ENCODE results near the gene PI4K2B.

DNA sequence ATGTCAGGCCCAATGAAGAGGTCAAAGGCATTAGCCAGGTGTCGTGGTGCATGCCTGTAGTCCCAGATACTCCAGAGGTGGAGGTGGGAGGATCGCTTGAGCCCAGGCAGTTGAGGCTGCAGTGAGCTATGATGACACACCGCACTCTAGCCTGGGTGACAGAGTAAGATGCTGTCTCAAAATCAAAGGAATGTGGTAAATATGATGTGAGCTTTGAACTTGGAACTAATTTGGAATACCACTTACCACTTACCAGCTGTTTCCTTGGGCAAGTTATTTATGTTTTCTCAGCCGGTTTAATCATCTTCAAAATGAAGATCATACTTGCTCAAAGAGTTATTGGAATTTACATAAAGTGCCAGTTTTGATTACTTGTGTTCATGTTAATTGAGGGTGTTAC lies 49.8 kb upstream of the PI4K2B start:
- TF ChIP-seq, protein P1, sequence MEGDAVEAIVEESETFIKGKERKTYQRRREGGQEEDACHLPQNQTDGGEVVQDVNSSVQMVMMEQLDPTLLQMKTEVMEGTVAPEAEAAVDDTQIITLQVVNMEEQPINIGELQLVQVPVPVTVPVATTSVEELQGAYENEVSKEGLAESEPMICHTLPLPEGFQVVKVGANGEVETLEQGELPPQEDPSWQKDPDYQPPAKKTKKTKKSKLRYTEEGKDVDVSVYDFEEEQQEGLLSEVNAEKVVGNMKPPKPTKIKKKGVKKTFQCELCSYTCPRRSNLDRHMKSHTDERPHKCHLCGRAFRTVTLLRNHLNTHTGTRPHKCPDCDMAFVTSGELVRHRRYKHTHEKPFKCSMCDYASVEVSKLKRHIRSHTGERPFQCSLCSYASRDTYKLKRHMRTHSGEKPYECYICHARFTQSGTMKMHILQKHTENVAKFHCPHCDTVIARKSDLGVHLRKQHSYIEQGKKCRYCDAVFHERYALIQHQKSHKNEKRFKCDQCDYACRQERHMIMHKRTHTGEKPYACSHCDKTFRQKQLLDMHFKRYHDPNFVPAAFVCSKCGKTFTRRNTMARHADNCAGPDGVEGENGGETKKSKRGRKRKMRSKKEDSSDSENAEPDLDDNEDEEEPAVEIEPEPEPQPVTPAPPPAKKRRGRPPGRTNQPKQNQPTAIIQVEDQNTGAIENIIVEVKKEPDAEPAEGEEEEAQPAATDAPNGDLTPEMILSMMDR (IDR thresholded peaks at IDR 0.05; ENCODE audit: poor library complexity): no peak
- no peak for TF ChIP-seq EZH2phosphoT487 (IDR thresholded peaks at IDR 0.05; ENCODE audit: low read depth, severe bottlenecking, unreplicated experiment)
